Kidney (tissue), 14 donors: ENCODE data around the gene TAF6L. TPM values are rescaled to one million over a fixed set of nuclear protein-coding genes. Genes with fewer than 3 reads are reported as not detected.
A peak's percentile ranks its signal among the peaks of the same experiment; 100 is the strongest.

Experiments used
- DNase-seq, 5 donors: peaks; one replicate each; pipeline ENCODE4 v3.0.0-alpha.2; 2013 to 2020
- FAIRE-seq: peaks from 2 replicates; lab custom pipeline; 2012; peaks lifted over from hg19 to GRCh38; lab: Jason Lieb, UNC
- H3K27ac ChIP-seq, 2 donors: one replicate each; pipeline ENCODE4 v1.7.0; 2013; ENCODE audit warnings: low read depth in 2 of 2, low read length in 2 of 2, inconsistent platforms in 1 of 2
- H3K27me3 ChIP-seq: one replicate; pipeline ENCODE4 v1.7.1; 2013; ENCODE audit warnings: low read length, inconsistent platforms; ENCODE audit not compliant: control insufficient read depth, insufficient read depth
- H3K36me3 ChIP-seq, 3 donors: one replicate each; pipeline versions ENCODE4 v1.7.0 to v1.7.1; 2013; ENCODE audit warnings: low read length in 3 of 3, control low read depth in 1 of 3, inconsistent platforms in 1 of 3; ENCODE audit not compliant: insufficient read depth in 3 of 3, control insufficient read depth in 2 of 3
- H3K4me1 ChIP-seq, 3 donors: one replicate each; pipeline versions ENCODE4 v1.7.0 to v1.7.1; 2013; ENCODE audit warnings: low read length in 3 of 3, inconsistent platforms in 1 of 3, low read depth in 1 of 3; ENCODE audit not compliant: control insufficient read depth in 2 of 3, insufficient read depth in 2 of 3
- H3K4me3 ChIP-seq, 3 donors: one replicate each; pipeline versions ENCODE4 v1.7.0 to v1.8.1; 2013; ENCODE audit warnings: low read length in 3 of 3, control low read depth in 1 of 3, inconsistent platforms in 1 of 3
- H3K9ac ChIP-seq, 3 donors: one replicate each; pipeline versions ENCODE4 v1.7.0 to v1.7.1; 2013; ENCODE audit warnings: low read length in 3 of 3, control low read depth in 1 of 3, inconsistent platforms in 1 of 3
- H3K9me3 ChIP-seq, 3 donors: one replicate each; pipeline versions ENCODE4 v1.7.0 to v1.7.1; 2013; ENCODE audit warnings: low read length in 3 of 3, control low read depth in 1 of 3, inconsistent platforms in 1 of 3; ENCODE audit not compliant: control insufficient read depth in 2 of 3, insufficient read depth in 1 of 3
- CTCF ChIP-seq: IDR thresholded peaks from 3 replicates; pipeline ENCODE4 v1.5.1; 2012; ENCODE audit warnings: mild to moderate bottlenecking, moderate library complexity, borderline replicate concordance; ENCODE audit not compliant: insufficient read depth; ENCODE audit errors: extremely low read depth
- intact Hi-C: fragments of 100-400 bp; cut with DNase I; formaldehyde crosslinking; loops from one replicate; pipeline ENCODE4 v1.11.1; 2022
- polyA plus RNA-seq: library from polyadenylated mRNA; stranded (reverse); fragments of 350-450 nt; fragmentation: Illumina TruSeq; extraction: RNeasy Lipid Tissue Mini Kit (QIAGEN cat#74804); gene quantifications from one replicate; pipeline ENCODE4 v1.2.3, GENCODE V29; 2014; ENCODE audit warnings: low read depth, low replicate concordance; ENCODE audit not compliant: insufficient read depth
- total RNA-seq: library from RNA; stranded (reverse); fragmentation: NEBNext Ultra II Directional; extraction: Animal tissue kit (Norgen Biotek cat#: 25700); gene quantifications from one replicate; pipeline ENCODE4 v1.2.1, GENCODE V29; 2021
- donor health status: control.
- donor health status: control.
- donor health status: control.
- donor health status: control.
- donor health status: control.
- donor health status: DM: yes; HTN: yes; CAD: no.
- donor health status: Normal renal cell carcinoma (clear cell type).

The TAF6L gene
- total and polyA plus RNA-seq, 2 donors from 2014 or later = 19.3 to 27.1 TPM

DNA sequence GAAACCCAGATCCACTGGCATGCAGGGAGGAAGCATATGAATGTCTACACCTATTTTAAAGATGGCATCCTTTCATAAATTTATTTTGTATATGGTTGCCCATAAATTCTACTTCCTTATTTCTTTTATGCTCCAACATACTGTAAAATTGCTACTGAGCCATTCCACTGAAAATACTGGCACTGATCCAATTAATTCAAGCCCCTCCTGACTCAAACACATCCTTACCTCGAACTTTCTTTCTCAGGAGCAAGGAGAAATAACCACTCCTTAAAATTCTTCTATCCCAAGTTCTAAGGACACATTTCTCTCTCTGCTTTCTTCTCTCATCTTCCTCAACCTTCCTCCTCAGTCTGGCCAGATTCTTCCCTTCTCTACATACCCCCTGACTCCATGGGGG is 39.6 kb downstream of the TAF6L start:
- H3K9me3 ChIP-seq = no peaks in the 10 kb centered on the region
- H3K4me1 ChIP-seq = no peaks in the 10 kb centered on the region
- no peak overlapping the region for H3K27ac ChIP-seq
- H3K4me3 ChIP-seq = no peak overlapping the region
- H3K9ac ChIP-seq = no peak overlapping the region
- intact Hi-C loops = no loop called here
- DNase-seq (no peak), FAIRE-seq (no peak)
- no peak for TF ChIP-seq CTCF
- H3K36me3 ChIP-seq = no peaks in the 10 kb centered on the region
- H3K27me3 ChIP-seq = no peaks in the 10 kb centered on the region

DNA sequence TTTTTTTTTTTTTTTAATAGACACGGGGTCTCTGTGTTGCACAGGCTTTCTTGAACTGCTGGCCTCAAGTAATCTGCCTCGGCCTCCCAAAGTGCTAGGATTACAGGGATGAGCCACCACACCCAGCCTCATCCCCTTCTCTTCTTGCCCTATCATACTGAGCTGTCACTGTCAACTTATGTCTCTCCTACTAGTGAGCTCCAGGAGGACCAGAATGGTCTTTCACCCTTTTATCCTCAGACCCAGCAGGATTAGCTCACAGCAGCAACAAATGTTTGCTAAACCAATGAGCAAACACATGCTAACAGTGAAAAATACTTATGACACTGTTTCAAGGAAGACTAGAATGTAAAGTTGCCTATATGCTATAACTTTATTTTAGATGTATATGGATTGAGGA is 40.5 kb downstream of the TAF6L start:
- intact Hi-C loops = no loop called here
- no peak for FAIRE-seq

DNA sequence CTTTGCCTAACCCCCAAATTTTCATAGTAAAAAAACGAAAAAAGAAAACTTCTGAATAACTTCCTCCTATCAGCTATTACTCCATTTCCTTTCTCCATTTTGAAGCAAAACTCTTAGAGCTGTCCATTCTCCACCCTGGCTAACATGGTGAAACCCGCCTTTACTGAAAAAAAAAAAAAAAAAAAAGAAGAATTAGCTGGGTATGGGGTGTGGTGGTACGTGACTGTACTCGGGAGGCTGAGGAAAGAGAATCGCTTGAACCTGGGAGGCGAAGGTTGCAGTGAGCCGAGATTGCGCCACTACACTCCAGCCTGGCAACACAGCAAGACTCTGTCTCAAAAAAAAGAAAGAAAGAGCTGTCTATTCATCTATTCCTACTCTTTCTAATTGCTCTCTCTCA is 45.4 kb downstream of the TAF6L start:
- no peak overlapping the region for H3K9ac ChIP-seq
- H3K27ac ChIP-seq = no peak overlapping the region
- DNase-seq (peak in 1 of 5 donors; percentile 16), FAIRE-seq (no peak)
- H3K9me3 ChIP-seq = no peaks in the 10 kb centered on the region
- no peaks in the 10 kb centered on the region for H3K27me3 ChIP-seq
- intact Hi-C loops = no loop called here
- no peak overlapping the region for H3K4me3 ChIP-seq
- H3K36me3 ChIP-seq = peaks cover 0 to 11% (median 0%) of the 10 kb centered on the region in 3 donors
- H3K4me1 ChIP-seq = no peaks in the 10 kb centered on the region
- TF ChIP-seq CTCF = no peak

More for the DNA sequence above, 40.5 kb downstream of the TAF6L start:
- Histone ChIP-seq H3K36me3 (no peaks in the 10 kb centered on the region), H3K9me3 (no peaks in the 10 kb centered on the region), H3K27ac (no peak overlapping the region), H3K4me3 (no peak overlapping the region), H3K27me3 (no peaks in the 10 kb centered on the region), H3K4me1 (no peaks in the 10 kb centered on the region), H3K9ac (no peak overlapping the region)
- no peak for TF ChIP-seq CTCF
- no peak for DNase-seq

- Histone ChIP-seq H3K36me3 (peaks cover 0 to 11% (median under 1%) of the 10 kb centered on the region in 3 donors), H3K9ac (no peak overlapping the region), H3K27ac (no peak overlapping the region), H3K4me1 (no peaks in the 10 kb centered on the region), H3K4me3 (no peak overlapping the region), H3K27me3 (no peaks in the 10 kb centered on the region), H3K9me3 (no peaks in the 10 kb centered on the region)
- TF ChIP-seq CTCF = no peak
- DNase-seq (no peak), FAIRE-seq (no peak)
- intact Hi-C loops = no loop called here
Observed at GRCh38 chr11:62817129-62817528, 45.9 kb downstream of the TAF6L start.
